RWPE1 (cell line): Measurements from ENCODE around the gene BTBD9.
A peak's percentile ranks its signal among the peaks of the same experiment; 100 is the strongest.

Experiments
- CTCF ChIA-PET: fragments of 350-600 bp; sonication (Branson Sonifier 250); formaldehyde crosslinking; extraction: SDS; loops from one replicate; lab custom pipeline; 2021; lab: Yijun Ruan, JAX
- POLR2A ChIA-PET: fragments of 400-600 bp; formaldehyde crosslinking; extraction: SDS; loops from one replicate; lab custom pipeline; 2020; ENCODE audit warnings: antibody characterized with exemption; ENCODE audit not compliant: low non-redundant PET; lab: Yijun Ruan, JAX
- DNase-seq: peaks from one replicate; pipeline ENCODE4 v3.0.0; 2012; ENCODE audit warnings: low spot score
- H3K27ac ChIP-seq: fragments of 450-650 bp; 2 replicates; pipeline ENCODE4 v1.5.1; 2017
- CTCF ChIP-seq: fragments of 450-650 bp; conservative IDR thresholded peaks from 2 replicates; pipeline ENCODE4 v1.5.1; 2017; ENCODE audit warnings: low read depth, mild to moderate bottlenecking

The BTBD9 gene

GRCh38 chr6:38284802-38285394, 354.8 kb downstream of the BTBD9 start:
- TF ChIP-seq CTCF = no peak
- ChIA-PET CTCF (no interaction called here), POLR2A (no interaction called here)
- no peak overlapping the region for H3K27ac ChIP-seq
- no peak for DNase-seq

GRCh38 chr6:38283734-38284362, 355.9 kb downstream of the BTBD9 start:
- ChIA-PET POLR2A (no interaction called here), CTCF (no interaction called here)
- no peak for TF ChIP-seq CTCF
- H3K27ac ChIP-seq = no peak overlapping the region
- peak; percentile 61 for DNase-seq

DNA sequence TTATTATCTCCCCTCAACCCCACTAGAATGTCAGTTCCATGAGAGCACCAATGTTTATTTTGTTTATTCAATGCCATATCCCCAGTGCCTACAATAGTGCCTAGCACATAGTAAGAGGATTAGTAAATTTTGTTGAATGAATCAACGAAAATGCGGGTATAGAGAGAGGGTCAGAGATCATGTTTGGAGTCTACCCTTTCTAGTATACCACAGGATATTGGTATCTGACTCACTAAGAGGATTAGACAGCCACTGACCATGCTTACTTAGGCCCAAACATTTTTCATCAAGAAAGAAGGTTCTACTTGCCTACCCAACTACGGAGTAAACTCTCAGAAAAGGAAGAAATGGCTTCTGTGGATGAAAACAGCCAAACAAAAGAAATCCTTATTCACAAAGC, 356.8 kb downstream of the BTBD9 start:
- POLR2A ChIA-PET = no interaction called here
- DNase-seq = no peak
- CTCF ChIA-PET = interaction anchor here (0.7 kb wide), 1 partner anchor 48 kb away, joined by 4 read pairs; no protein-coding TSS in a partner anchor
- TF ChIP-seq CTCF = no peak
- no peak overlapping the region for H3K27ac ChIP-seq

DNA sequence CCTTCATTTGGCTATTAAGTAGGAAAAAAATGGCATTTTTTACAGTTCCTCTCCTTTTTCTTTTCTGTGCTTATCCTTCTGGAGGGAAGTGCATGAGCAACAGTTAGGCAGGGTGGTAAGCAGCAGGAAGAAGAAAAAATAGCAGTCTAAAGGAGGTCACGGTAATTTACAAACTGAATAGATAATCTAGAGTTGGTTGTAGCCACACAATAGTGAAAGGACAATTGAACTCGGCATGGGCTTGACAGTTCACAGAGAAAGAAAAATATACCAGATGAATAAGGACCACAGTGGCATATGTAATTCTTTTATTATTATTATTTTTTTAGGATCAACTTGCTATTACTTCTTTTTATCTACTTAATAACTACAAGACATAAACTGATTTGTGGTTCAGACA, 358.6 kb downstream of the BTBD9 start:
- POLR2A ChIA-PET = no interaction called here
- TF ChIP-seq CTCF = no peak
- CTCF ChIA-PET = interaction anchor here (0.6 kb wide), 1 partner anchor 20 kb away, joined by 3 read pairs; no protein-coding TSS in a partner anchor
- H3K27ac ChIP-seq = no peak overlapping the region
- DNase-seq = no peak

DNA sequence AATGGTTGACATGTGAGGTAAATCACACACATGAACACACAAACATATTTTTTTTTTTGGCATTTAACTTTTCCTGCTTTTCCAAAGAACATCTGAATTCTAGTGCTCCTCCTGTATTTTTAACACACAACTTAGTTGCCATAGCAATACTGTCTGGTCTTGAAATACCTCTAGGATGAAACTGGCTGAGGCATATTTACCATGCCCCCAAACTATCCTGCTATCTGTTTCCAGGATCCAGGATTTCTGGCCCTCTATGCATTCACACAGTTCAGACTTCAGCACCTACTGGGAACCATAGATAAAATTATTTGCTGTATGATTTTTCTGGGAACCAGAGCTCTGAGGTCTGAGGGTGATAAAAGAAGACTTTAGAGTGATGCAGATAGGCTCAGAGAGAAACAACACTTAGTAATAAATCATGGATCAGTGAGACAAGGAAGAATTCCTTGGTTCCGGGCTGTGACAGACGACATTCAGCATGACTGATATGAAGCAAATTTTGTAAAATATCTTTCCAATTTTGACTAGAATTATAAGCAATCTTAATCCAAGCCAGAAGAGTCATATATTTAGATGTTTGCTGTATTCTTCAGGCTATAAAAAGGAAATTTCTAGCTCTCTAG, 359.7 kb downstream of the BTBD9 start:
- H3K27ac ChIP-seq = no peak overlapping the region
- ChIA-PET POLR2A (no interaction called here), CTCF (no interaction called here)
- DNase-seq = no peak
- no peak for TF ChIP-seq CTCF

- ChIA-PET CTCF (interaction anchor here (0.7 kb wide), 1 partner anchor 390 kb away, joined by 4 read pairs; no protein-coding TSS in a partner anchor), POLR2A (no interaction called here)
- DNase-seq = no peak
These were observed 360.3 kb downstream of the BTBD9 start for GRCh38 chr6:38279423-38279822.

More at GRCh38 chr6:38279423-38279822, 360.3 kb downstream of the BTBD9 start:
- no peak for TF ChIP-seq CTCF
- H3K27ac ChIP-seq = no peak overlapping the region
